Adrenal gland (tissue), 12 donors: ENCODE data around the gene TMEM271. TPM values are rescaled to one million over a fixed set of nuclear protein-coding genes. Genes with fewer than 3 reads are reported as not detected.

Source experiments
- DNase-seq, 7 donors: peaks; one replicate each; pipeline ENCODE4 v3.0.0-alpha.2; 2019 to 2020
- H3K27ac ChIP-seq, 5 donors: fragments of 200-600 bp; sonication (generic) in 4 of 5; 1 replicate in 3 of 5; 2 replicates in 2 of 5; pipeline versions ENCODE4 v1.5.1 to v1.8.0; 2016 to 2020; ENCODE audit warnings: mild to moderate bottlenecking in 1 of 5
- H3K27me3 ChIP-seq: fragments of 200-600 bp; 2 replicates; pipeline ENCODE4 v1.8.0; 2021
- H3K36me3 ChIP-seq, 2 donors: fragments of 200-600 bp; replicated peaks in 1 of 2; 1 replicate in 1 of 2; 2 replicates in 1 of 2; pipeline versions ENCODE4 v1.5.1 to v1.8.0; 2018 to 2022
- H3K4me1 ChIP-seq, 2 donors: fragments of 200-600 bp; replicated peaks in 1 of 2; 1 replicate in 1 of 2; 2 replicates in 1 of 2; pipeline versions ENCODE4 v1.5.1 to v1.8.0; 2018 to 2021
- H3K4me3 ChIP-seq, 4 donors: fragments of 200-600 bp; sonication (generic) in 3 of 4; one replicate each; pipeline ENCODE4 v1.5.1; 2016 to 2018
- H3K9me3 ChIP-seq, 3 donors: fragments of 200-600 bp; sonication (generic) in 1 of 3; replicated peaks in 1 of 3; 1 replicate in 2 of 3; 2 replicates in 1 of 3; pipeline versions ENCODE4 v1.5.1 to v1.8.0; 2016 to 2021
- CTCF ChIP-seq, 6 experiments: fragments of 450-650 bp in 4 of 6; fragments of 200-600 bp in 2 of 6; sonication (generic) in 1 of 6; IDR thresholded peaks; 1 replicate in 5 of 6; 2 replicates in 1 of 6; pipeline versions ENCODE4 v1.5.1 to v1.8.0; 2016 to 2021; ENCODE audit warnings: antibody characterized with exemption in 6 of 6, mild to moderate bottlenecking in 2 of 6, moderate library complexity in 1 of 6
- POLR2A ChIP-seq, 2 donors: fragments of 450-650 bp; IDR thresholded peaks; one replicate each; pipeline ENCODE4 v1.6.1; 2017; ENCODE audit warnings: antibody characterized with exemption in 2 of 2, mild to moderate bottlenecking in 2 of 2, moderate library complexity in 1 of 2
- WGBS, 4 donors: extraction: QIAGEN DNeasy Blood & Tissue Kit in 2 of 4; methylation state at CpG; one replicate each; pipeline versions ENCODE4 v1.1.5 to v1.1.7; 2013 to 2017; 5-methylcytosine and 5-hydroxymethylcytosine counted together
- intact Hi-C, 2 donors: fragments of 100-400 bp; cut with DNase I; formaldehyde crosslinking; loops; one replicate each; pipeline versions ENCODE4 v1.14.1 to v1.15.0; 2022 to 2023
- polyA plus RNA-seq, 3 donors: library from polyadenylated mRNA; stranded (reverse); fragments of 200-250 nt in 2 of 3; fragments of 350-450 nt in 1 of 3; fragmentation: Illumina TruSeq in 1 of 3; extraction: RNeasy Lipid Tissue Mini Kit (QIAGEN cat#74804) in 1 of 3; gene quantifications; one replicate each; pipeline ENCODE4 v1.2.3, GENCODE V29; 2013 to 2014
- total RNA-seq, 9 donors: library from RNA; depleted of rRNA in 4 of 9; stranded (reverse); fragments of >200 nt in 4 of 9; fragments of 120-200 nt in 1 of 9; fragmentation: NEBNext Ultra II Directional in 1 of 9; extraction: Animal tissue kit (Norgen Biotek cat#: 25700) in 1 of 9; gene quantifications; one replicate each; pipeline versions ENCODE4 v1.1.0 to v1.2.4, GENCODE V29; 2013 to 2023
- donor health status: healthy with polysubstance abuse.
- donor health status: Bipolar disorder and iron deficiency.
- donor health status: DM: yes; HTN: yes; CAD: no.
- donor health status: DM: no; HTN: no; CAD: no.
- donor health status: DM: no; HTN: no; CAD: no.
- donor health status: DM: yes; HTN: yes; CAD: no.

TMEM271 gene
- total and polyA plus RNA-seq, 12 donors, result 0.06 to 1.9 (median 0.60) TPM; not detected in 5

DNA sequence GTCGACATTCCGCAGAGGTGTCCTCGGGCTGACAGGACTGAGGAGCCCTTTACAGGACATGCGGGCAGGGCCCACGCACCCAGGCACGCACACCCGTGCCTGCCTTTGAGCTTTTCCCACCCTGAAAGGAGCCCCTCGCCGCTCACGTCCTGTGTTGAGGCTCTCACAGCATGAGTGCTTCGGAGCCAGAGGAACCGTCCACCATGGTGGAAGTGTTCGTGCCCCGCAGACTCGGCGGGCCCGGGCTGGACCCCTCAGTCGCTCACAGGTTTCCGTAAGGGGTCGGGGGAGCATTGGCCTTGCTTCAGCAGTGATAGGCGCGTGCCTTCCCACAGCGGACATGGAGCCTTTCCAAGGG, 40.2 kb downstream of the TMEM271 start:
- TF ChIP-seq CTCF (IDR thresholded peaks at IDR 0.05), result no peak
- no peak for TF ChIP-seq POLR2A (IDR thresholded peaks at IDR 0.05)
- H3K27ac ChIP-seq, result no peak overlapping the region
- WGBS, 4 donors, result 96 to 97% (median 96%) methylated on average over 10 to 23 of the region's 23 CpGs
- DNase-seq, result no peak
- no peak overlapping the region for H3K4me3 ChIP-seq
- H3K27me3 ChIP-seq, result no peaks in the 10 kb centered on the region
- peaks cover 0 to 36% of the 10 kb centered on the region in 2 donors for H3K36me3 ChIP-seq
- H3K4me1 ChIP-seq, result no peaks in the 10 kb centered on the region
- intact Hi-C loops, result no loop called here
- no peaks in the 10 kb centered on the region for H3K9me3 ChIP-seq

DNA sequence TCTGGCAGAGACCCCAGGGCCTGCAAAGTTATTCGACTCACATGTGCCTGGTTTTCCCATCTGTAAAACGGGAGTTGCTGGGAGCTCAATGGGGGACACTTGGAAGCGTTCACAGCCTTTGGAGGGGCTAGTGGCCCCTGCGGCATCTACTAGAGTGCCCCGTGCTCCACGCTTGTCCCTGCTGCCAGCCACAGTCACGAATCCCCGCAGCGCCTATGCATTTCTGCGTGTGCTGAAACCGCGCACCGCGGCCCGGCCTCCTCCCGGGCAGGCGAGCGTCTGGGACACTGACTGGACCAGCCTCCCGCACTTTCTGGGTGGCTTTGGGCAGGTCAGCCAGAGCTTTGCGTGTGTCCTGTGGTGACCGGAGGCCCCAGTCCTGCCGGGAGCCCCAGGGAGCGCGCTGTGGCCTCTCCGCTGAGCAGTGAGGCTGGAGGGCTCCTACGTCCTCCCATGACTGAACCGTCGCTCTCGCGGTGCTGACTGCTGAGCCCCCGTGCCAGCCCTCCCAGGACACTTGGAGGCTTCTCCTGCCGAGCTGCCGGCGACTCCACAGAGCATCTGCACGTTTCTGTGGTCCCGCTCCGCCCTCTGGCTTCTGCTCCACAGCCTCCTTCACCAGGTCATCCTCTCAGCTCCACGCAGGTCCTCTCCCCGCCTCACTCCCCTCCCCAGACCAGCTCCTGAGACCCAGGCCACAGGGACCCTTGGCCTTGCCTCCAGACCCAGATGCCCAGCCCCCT, 40.7 kb downstream of the TMEM271 start:
- TF ChIP-seq POLR2A (IDR thresholded peaks at IDR 0.05), result no peak
- no peak for TF ChIP-seq CTCF (IDR thresholded peaks at IDR 0.05)
- 92 to 97% (median 96%) methylated on average over 8 to 39 of the region's 39 CpGs for WGBS, 4 donors
- intact Hi-C loops, result no loop called here
- Histone ChIP-seq H3K4me1 (no peaks in the 10 kb centered on the region), H3K9me3 (no peaks in the 10 kb centered on the region), H3K27ac (no peak overlapping the region), H3K4me3 (no peak overlapping the region), H3K27me3 (no peaks in the 10 kb centered on the region), H3K36me3 (peaks cover 0 to 41% of the 10 kb centered on the region in 2 donors)
- peak in 1 of 7 donors; percentile 41 for DNase-seq

- Histone ChIP-seq H3K9me3 (no peaks in the 10 kb centered on the region), H3K4me3 (no peak overlapping the region), H3K27me3 (no peaks in the 10 kb centered on the region), H3K4me1 (no peaks in the 10 kb centered on the region), H3K27ac (no peak overlapping the region), H3K36me3 (peaks cover 0 to 48% of the 10 kb centered on the region in 2 donors)
- peak in 1 of 7 donors; percentile 35 for DNase-seq
- 88 to 96% (median 94%) methylated on average over 19 to 22 of the region's 22 CpGs for WGBS, 4 donors
- no peak for TF ChIP-seq POLR2A (IDR thresholded peaks at IDR 0.05)
- TF ChIP-seq CTCF (IDR thresholded peaks at IDR 0.05), result no peak
- intact Hi-C loops, result no loop called here
Observed at GRCh38 chr4:534576-535151, 41.4 kb downstream of the TMEM271 start.

DNA sequence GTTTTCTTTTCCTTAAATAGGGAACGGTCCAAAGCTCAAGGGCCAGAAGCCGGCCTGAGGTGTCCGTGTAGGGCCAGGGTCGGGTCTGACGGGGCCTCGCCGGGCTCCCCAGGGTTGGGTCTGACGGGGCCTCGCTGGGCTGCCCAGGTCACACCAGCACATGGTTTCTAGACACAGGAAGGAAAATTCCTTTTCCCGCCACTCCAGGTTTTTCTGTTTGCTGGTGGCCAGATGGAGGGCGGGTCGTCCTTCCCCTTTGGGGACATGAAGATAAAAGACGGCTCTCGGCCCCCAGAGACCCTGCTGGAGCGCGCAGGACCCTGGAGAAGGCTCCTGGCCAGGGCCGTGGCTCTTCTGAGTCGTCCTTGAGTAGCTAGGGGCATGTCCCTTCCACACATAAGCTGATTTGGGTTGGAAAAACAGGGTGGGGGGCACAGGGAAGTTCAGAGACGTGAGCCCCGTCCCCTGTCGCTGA, 42.0 kb downstream of the TMEM271 start:
- 91 to 95% (median 94%) methylated on average over 21 of the region's 21 CpGs for WGBS, 4 donors
- DNase-seq, result peak in 1 of 7 donors; percentile 35
- no peak overlapping the region for H3K27ac ChIP-seq
- H3K4me1 ChIP-seq, result no peaks in the 10 kb centered on the region
- peaks cover 0 to 49% of the 10 kb centered on the region in 2 donors for H3K36me3 ChIP-seq
- TF ChIP-seq CTCF (IDR thresholded peaks at IDR 0.05), result no peak
- no peak for TF ChIP-seq POLR2A (IDR thresholded peaks at IDR 0.05)
- H3K9me3 ChIP-seq, result no peaks in the 10 kb centered on the region
- no peak overlapping the region for H3K4me3 ChIP-seq
- H3K27me3 ChIP-seq, result no peaks in the 10 kb centered on the region
- intact Hi-C loops, result no loop called here
